GM21360 (cell line): ENCODE data around the gene PLB1.

ENCODE experiments used
- ATAC-seq: cut with Tn5 transposase; IDR thresholded peaks from one replicate; pipeline ENCODE4 v1.9.1; 2021; ENCODE audit warnings: mild to moderate bottlenecking, moderate library complexity; ENCODE audit not compliant: unreplicated experiment

The PLB1 gene

GRCh38 chr2:28558158-28558820 is 62.4 kb downstream of the PLB1 start:
- no peak for ATAC-seq

- ATAC-seq, result no peak
Measured at GRCh38 chr2:28558918-28559317, 63.1 kb downstream of the PLB1 start.

- no peak for ATAC-seq
Measured at GRCh38 chr2:28563869-28564268, 68.0 kb downstream of the PLB1 start.

DNA sequence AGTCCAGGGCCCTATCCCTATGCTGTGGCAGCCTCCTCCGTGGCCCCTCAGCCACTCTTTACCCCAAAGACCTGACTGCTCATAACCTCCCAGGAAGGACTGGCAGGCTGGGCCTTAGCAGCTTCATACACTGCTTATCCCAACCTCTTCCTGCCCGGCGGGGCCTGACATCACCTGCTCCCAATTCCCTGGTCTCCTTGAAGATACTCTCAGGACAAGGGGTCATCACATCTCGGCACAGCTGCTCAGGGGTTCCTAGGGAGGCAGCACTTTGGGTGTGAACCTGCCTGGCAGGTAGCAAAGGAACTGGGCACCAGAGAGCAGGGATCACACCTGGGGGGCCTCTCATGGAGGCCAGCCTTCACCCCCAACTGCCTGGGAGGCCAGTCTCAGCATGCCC is 68.5 kb downstream of the PLB1 start:
- ATAC-seq, result no peak

DNA sequence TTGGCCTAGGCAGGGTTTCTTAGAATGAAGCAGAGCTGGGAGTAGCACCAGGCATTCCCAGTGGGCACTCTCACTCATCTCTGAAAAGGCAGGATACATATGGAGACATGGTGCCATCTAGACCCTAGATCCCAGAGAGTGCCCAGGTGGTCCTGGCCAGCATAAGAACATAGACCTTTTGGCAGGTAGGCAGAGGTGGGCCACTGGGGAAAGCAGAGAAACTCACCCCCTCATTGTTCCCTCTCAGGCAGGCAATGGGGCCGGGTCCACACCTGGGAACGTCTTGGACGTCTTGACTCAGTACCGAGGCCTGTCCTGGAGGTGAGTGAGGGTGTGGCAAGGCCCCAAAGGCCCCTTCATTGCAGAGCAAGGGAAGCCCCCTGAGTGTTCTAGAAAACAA is 69.2 kb downstream of the PLB1 start:
- ATAC-seq, result no peak

DNA sequence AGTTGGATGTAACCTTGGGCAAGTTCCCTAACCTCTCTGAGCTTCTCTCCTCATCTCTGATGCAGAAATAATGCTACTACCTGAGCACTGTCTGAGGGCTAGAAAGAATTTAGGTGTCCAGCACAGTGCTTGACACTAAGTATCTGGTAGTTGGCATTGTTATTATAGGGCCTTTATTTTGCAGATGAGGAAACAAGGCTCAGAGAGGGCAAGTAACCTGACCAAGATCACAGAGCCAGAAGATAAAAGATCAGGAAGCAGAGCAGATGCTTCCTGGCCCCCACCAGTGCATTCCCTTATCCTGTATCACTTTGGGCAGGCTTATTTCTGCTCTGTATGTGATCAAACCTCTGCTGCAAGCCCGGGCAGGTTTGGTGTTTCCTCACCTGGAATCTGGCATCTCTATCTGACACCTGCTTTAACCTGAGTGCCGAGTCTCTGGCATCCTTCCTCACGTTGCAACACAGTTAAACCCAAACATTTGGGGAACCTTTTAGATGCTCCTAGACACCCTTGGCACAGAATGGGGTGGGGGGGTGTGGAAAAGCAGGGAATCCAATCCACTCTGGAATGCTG is 69.9 kb downstream of the PLB1 start:
- ATAC-seq, result no peak

DNA sequence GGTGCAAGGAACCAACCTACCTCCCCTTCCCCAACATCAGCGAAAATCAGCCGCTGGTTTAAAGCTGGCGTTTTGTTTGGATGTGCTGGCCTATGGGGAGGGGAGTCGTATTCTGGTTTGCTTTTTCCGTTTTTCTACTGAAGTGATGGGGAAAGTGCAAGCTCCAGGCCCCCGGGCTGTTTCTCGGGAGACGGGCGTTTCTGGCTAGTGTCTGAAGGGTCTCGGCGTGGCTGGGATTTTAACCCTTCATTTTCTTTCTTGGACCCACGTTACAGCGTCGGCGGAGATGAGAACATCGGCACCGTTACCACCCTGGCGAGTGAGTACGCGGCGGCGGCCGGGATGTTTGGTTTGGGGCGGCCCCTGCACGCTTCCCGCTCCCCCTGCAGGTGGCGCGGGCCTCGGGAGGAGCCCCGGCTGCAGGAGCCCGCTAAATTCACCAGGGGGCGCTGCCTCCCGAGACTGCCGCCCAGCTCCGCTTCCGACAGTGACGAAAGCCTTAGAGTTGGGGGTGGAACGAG is 70.7 kb downstream of the PLB1 start:
- peak; percentile 92 for ATAC-seq

GRCh38 chr2:28567061-28567471 is 71.2 kb downstream of the PLB1 start:
- ATAC-seq, result no peak

- no peak for ATAC-seq
Measured at GRCh38 chr2:28568036-28568435, 72.2 kb downstream of the PLB1 start.

- no peak for ATAC-seq
Measured at GRCh38 chr2:28568533-28568932, 72.7 kb downstream of the PLB1 start.

GRCh38 chr2:28570431-28570830 is 74.6 kb downstream of the PLB1 start:
- no peak for ATAC-seq

DNA sequence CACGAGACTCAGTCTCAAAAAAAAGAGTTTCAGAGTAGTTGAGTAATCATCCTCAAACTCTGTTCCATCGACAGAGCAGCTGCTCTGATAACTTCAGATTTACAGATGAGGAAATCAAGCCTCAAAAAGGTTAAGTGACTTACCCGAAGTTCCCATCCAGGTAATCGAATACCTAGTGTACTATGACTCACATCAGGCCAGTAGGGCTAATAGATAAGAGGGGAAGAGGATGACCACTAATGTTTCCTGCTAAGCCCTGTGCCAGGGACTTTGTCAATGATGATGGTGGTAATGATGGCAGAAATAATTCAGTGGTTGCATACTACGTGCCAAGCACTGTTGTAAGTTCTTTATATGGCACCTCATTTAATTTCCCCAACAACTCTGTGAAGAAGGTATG is 80.9 kb downstream of the PLB1 start:
- no peak for ATAC-seq

GRCh38 chr2:28577791-28578680 is 82.2 kb downstream of the PLB1 start:
- no peak for ATAC-seq

- no peak for ATAC-seq
Measured at GRCh38 chr2:28578774-28579173, 82.9 kb downstream of the PLB1 start.

GRCh38 chr2:28579606-28580005 is 83.7 kb downstream of the PLB1 start:
- ATAC-seq, result no peak

DNA sequence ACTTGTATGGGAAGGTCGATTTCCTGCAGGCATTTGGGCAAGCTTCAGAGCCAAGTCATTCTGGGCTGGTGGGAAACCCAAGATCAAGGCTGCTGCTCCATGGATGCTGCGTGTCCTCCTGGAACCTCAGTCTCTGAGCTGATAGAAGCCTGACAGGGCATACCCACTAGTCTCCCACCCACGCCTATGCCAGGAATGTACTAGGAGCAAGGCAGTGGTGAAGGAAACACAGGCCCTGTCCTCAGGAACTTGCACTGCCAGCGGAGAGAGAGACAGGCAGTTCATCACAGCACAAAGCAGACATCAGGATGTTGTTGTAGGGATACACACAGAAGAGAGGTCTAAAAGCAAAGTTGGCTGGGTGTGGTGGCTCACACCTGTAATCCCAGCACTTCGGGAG is 84.2 kb downstream of the PLB1 start:
- ATAC-seq, result no peak

DNA sequence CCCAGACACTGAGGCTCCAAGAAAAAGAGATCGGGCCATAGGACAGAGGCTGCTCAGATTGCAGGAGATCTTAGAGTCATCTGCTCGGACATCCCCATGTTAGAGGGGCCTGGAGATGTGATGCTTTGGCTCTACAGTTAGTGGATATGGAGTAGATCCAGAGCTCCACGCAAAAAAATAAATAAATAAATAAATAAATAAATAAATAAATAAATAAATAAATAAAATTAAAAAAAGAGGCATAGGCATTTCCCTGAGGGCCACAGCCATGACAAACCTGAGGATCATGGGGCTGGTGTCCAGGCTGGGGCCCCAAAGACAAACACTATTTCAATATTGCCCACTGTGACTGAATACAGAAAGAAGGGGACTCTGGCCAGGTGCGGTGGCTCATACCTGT is 85.5 kb downstream of the PLB1 start:
- no peak for ATAC-seq

DNA sequence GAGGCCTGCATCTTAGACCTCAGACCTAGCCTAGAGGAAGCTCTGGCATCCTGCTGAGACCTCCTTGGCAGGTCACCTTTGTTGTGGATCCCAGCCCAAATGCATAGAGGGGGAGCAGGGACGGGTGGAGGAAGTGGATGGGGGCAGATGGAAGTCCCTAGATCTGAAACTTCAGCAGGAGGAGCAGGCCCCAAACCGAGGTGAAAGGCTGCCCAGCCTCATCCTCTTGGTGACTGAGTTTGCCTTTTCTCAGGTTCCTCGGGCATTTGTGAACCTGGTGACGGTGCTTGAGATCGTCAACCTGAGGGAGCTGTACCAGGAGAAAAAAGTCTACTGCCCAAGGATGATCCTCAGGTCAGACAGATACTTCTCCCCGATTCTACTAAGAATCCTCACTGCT is 86.3 kb downstream of the PLB1 start:
- ATAC-seq, result no peak

DNA sequence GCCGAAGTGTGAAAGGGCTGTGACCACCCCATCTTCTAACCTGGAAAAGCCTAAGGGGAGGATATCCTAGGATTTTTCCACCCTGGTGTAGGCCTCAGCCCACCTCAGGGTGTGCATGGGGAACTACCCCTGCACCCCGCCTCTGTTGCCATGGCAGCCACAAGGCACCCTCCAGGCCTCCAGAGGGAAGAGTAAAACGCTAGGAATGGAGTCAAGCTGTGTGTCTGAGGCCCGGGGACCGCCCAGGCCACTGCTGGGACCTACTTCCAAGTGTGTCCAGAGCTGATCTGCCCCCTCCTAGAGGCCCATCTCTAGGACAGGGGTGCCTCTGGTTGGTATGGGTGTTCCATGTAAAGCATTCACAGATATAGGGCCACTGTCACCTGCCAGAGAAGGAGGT is 86.7 kb downstream of the PLB1 start:
- no peak for ATAC-seq

GRCh38 chr2:28583899-28584553 is 88.2 kb downstream of the PLB1 start:
- no peak for ATAC-seq

DNA sequence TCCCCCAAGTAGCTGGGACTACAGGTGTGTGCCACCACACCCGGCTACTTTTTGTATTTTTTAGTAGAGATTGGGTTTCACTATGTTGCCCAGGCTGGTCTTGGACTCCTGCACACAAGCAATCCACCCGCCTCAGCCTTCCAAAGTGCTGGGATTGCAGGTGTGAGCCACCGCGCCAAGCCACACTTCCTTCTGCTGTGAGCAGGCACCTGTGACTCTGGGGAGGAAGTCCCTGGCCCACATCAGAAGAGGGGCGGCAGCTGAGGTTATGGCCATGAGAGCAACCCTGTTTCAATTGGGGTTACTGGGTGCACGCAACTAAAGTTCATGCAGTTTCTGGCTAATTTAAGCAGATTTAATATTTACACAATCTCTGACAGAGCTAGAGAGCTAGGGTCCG is 91.0 kb downstream of the PLB1 start:
- no peak for ATAC-seq
